ENCODE data around the gene PELI3.

- no peak for TF ChIP-seq CTCF (IDR thresholded peaks at IDR 0.05)
- no peak for TF ChIP-seq POLR2A (IDR thresholded peaks at IDR 0.05)
Observed at GRCh38 chr11:66462010-66462409, 4.7 kb upstream of the PELI3 start.

Data from stomach (tissue), 4 donors.